Measurements from ENCODE around the gene SMIM38. TPM values are rescaled to one million over a fixed set of nuclear protein-coding genes. Genes with fewer than 3 reads are reported as not detected.

Gene SMIM38
- total RNA-seq, 6 experiments from 2014 or later, result not detected

DNA sequence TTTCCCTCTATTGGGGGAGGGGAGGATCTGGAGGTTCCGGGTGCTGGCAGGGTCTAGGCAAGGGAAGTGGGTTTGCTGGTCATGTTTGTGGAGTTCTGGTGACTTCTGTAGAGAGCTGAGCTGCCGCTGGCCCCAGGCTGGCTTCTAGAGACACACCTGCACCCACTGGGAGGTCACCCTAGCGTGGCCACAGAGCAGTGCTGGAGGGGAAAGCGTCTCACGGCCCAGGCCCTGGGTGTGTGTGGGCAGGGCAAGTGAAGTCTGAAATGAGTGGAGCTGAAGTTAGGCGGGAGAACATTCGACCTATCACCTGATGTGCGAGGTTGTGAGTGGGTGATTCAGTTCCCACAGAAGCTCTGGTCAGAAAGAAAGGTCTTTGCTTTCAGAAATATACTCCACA, 27.9 kb downstream of the SMIM38 start:
- DNase-seq, result no peak
- H3K27ac Mint-ChIP-seq, result no peak overlapping the region
- peaks cover 7% of the 10 kb centered on the region; the same call in 1 of the 2 replicates for H3K36me3 Mint-ChIP-seq (ENCODE audit: low read depth)
- H3K4me3 Mint-ChIP-seq, result no peak overlapping the region
- TF ChIP-seq CTCF (IDR thresholded peaks at IDR 0.05), result no peak
- H3K4me1 Mint-ChIP-seq (ENCODE audit: low read depth), result no peaks in the 10 kb centered on the region
- peaks cover 17% of the 10 kb centered on the region for H3K9me3 Mint-ChIP-seq
- H3K27me3 Mint-ChIP-seq (ENCODE audit: insufficient read depth), result peaks cover 39% of the 10 kb centered on the region

DNA sequence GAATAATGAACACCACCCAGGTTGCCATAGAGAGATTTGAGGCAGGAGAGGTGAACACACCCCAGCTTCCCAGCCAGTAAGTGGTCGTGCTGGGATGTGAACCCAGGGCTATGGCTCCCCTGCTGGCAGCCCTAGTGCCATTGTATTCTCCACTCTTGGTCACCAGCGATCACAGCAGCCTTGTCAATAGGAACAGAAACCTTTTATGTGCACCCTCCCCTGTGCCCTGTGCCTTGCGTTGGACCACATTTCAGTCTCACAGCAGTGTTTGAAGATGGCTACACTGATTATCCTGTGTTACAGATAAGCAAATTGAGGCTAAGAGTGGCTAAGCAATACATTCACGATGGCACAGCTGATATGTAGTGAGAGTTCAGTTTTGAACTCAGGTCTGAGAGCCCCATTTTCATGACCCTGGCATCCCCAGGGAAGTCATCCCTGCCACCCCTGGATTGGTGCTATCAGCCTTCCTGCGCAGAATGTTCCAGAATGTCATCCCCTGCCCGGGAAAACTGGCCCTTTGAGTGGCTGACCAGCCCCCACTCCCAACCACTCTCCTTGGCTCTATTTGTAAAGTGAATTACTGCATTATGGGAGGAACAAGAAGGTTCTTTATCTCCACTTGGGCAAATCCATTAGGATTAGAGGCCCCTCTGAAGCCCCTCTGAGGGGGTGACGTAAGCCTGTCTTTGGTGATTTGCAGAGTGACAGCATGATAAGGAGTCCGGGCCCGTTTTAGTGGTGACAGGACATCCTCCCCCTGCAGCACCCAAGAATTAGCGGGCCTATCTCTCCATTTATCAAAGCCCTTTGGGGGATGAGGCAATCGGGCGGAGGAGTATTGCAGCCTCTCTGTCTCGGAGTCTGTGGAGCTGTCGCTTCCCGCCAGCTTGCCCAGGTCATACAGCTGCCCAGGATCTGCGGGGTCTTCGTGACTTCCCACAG, 30.9 kb downstream of the SMIM38 start:
- peaks cover 12% of the 10 kb centered on the region for H3K36me3 Mint-ChIP-seq (ENCODE audit: low read depth)

DNA sequence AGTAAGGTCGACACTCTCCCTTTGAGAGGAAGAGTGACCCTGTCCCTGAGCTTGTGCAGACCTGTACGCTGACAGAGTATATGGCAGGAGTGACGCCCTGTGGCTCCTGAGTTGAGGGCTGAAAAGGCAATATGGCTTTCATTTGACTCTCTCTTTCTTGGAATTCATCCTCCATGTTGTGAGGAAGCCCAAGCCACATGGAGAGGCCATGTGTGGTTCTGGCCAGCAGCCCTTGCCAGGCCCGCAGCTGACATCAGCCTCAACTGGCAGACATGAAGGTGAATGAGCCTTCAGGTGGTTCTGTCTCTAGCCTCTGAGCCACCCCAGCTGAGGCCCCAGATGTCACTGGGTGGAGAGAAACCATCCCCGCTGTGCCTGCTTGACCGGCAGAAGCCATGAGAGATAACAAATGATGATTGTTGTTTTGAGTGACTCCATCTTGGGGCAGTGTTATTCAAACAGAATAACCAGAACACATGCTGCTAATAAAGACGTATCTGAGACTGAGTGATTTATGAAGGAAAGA, 31.9 kb downstream of the SMIM38 start:
- peaks cover 23% of the 10 kb centered on the region for H3K27me3 Mint-ChIP-seq (ENCODE audit: insufficient read depth)
- no peaks in the 10 kb centered on the region for H3K4me1 Mint-ChIP-seq (ENCODE audit: low read depth)
- no peak for TF ChIP-seq CTCF (IDR thresholded peaks at IDR 0.05)
- H3K36me3 Mint-ChIP-seq (ENCODE audit: low read depth), result peaks cover 12% of the 10 kb centered on the region
- peaks cover 19% of the 10 kb centered on the region for H3K9me3 Mint-ChIP-seq
- H3K27ac Mint-ChIP-seq, result no peak overlapping the region
- DNase-seq, result no peak
- no peak overlapping the region for H3K4me3 Mint-ChIP-seq

More for the DNA sequence above, 30.9 kb downstream of the SMIM38 start:
- H3K4me3 Mint-ChIP-seq, result no peak overlapping the region
- no peak overlapping the region for H3K27ac Mint-ChIP-seq
- H3K4me1 Mint-ChIP-seq (ENCODE audit: low read depth), result no peaks in the 10 kb centered on the region
- no peak for DNase-seq
- peaks cover 25% of the 10 kb centered on the region for H3K27me3 Mint-ChIP-seq (ENCODE audit: insufficient read depth)
- peak; percentile 14; the same call in 1 of the 2 replicates for TF ChIP-seq CTCF (IDR thresholded peaks at IDR 0.05)
- H3K9me3 Mint-ChIP-seq, result peaks cover 19% of the 10 kb centered on the region

DNA sequence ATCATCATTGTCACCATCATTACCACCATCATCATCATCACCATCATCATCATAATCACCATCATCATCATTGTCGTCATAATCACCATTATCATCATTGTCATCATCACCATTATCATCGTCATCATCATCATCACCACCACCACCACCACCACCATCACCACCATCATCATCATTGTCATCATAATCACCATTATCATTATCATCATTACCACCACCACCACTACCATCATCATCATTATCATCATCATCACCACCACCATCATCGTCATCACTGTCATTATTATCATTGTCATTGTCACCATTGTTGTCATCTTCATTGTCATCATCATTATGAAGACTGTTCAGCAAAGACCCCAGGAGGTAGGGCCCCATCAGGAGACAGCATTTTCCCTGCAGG, 33.3 kb downstream of the SMIM38 start:
- Mint-ChIP-seq H3K27ac (no peak overlapping the region), H3K4me3 (no peak overlapping the region), H3K36me3 (ENCODE audit: low read depth) (peaks cover 12% of the 10 kb centered on the region), H3K9me3 (peaks cover 19% of the 10 kb centered on the region), H3K27me3 (ENCODE audit: insufficient read depth) (peaks cover 26% of the 10 kb centered on the region), H3K4me1 (ENCODE audit: low read depth) (no peaks in the 10 kb centered on the region)
- DNase-seq, result no peak
- TF ChIP-seq CTCF (IDR thresholded peaks at IDR 0.05), result no peak

GRCh38 chr11:69190796-69191536, 35.2 kb downstream of the SMIM38 start:
- Mint-ChIP-seq H3K27ac (no peak overlapping the region), H3K4me3 (no peak overlapping the region), H3K27me3 (ENCODE audit: insufficient read depth) (peaks cover 21% of the 10 kb centered on the region), H3K9me3 (peaks cover 22% of the 10 kb centered on the region), H3K4me1 (ENCODE audit: low read depth) (no peaks in the 10 kb centered on the region), H3K36me3 (ENCODE audit: low read depth) (peaks cover 17% of the 10 kb centered on the region)
- DNase-seq, result no peak
- TF ChIP-seq CTCF (IDR thresholded peaks at IDR 0.05), result no peak

Measured in HFFc6 (cell line).